ENCODE measurements around the gene MID1.

The MID1 gene

GRCh38 chrX:10571260-10571659 is 49.1 kb downstream of the MID1 start:
- no peak for DNase-seq

DNA sequence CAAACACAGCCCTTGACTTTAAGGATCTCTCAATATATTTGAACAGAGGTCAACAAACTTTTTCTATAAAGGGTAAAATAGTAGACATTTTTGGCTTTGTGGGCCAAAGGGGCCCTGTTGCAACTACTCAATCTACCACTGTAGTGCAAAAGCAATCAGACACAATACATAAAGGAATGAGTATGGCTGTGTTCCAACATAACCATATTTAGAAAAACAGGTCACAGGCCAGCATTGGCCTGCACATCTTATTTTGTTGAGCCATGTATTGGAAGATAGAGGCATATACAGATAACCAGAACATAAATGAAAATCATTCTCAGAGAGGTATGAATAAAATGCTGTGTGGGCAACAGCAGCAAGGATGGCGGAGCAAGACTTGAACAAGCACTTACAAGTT is 49.8 kb downstream of the MID1 start:
- no peak for DNase-seq

DNA sequence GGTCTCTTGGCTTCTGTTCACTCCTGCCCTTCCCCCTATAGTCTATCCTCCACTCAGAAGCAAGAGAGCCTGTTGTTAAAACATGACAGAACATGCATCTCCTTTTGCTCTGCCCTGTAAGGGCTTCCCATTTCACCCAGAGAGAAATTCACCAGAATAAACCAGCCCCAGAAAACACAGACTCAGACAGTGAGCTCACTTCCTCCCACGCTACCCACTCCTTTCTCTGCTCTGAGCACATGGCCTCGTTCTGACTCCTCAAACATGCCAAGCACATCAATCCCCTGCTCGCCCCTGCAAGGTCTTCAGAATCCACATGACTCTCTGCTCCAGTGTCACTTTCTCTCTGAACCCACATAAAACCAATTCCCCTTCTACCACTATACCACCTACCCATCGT is 50.4 kb downstream of the MID1 start:
- no peak for DNase-seq

DNA sequence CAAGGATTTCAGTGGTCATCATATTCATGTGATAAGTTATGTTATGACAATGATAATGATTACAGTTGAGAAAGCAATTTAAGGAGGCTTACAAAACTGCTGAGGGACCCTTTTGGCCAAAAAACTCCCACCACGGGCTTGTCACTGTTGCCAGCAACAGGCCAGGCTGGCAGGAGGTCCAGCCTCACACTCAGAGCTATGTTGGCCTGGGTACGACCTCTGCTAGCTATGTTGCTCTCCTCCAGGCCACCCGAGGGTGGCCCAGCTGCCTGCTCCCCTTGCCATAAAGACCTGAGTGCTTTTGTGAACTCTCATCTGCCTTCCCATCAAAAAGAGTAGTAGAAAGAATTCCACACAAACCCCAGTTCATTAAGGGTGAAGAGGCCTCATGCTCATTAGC is 52.0 kb downstream of the MID1 start:
- no peak for DNase-seq

- DNase-seq, result no peak
Measured at GRCh38 chrX:10567136-10567535, 53.2 kb downstream of the MID1 start.

- no peak for DNase-seq
Measured at GRCh38 chrX:10566716-10567097, 53.7 kb downstream of the MID1 start.

- no peak for DNase-seq
Measured at GRCh38 chrX:10564484-10564883, 55.9 kb downstream of the MID1 start.

GRCh38 chrX:10557166-10557565 is 63.2 kb downstream of the MID1 start:
- DNase-seq, result no peak

- no peak for DNase-seq
Measured at GRCh38 chrX:10556405-10556804, 64.0 kb downstream of the MID1 start.

DNA sequence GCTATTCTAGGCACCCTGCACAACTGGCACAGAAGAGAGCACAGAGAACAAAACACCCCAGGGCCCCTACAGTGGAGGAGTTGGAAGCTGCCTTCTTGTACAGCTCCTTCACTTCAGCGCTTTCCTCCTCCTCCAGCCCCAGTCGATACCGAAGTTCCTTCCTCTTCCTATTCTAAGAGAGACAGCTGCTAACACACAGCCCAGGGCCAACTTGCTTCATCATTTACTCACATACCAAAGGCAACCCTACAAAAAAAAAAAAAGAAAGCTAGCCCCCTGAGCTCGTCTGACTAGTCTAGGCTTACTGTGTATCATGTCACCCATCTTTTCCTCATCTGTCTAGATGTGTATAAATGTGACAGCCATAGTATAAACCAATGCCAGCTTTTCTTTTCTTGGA is 64.5 kb downstream of the MID1 start:
- no peak for DNase-seq

- no peak for DNase-seq
Measured at GRCh38 chrX:10554612-10555270, 65.6 kb downstream of the MID1 start.

DNA sequence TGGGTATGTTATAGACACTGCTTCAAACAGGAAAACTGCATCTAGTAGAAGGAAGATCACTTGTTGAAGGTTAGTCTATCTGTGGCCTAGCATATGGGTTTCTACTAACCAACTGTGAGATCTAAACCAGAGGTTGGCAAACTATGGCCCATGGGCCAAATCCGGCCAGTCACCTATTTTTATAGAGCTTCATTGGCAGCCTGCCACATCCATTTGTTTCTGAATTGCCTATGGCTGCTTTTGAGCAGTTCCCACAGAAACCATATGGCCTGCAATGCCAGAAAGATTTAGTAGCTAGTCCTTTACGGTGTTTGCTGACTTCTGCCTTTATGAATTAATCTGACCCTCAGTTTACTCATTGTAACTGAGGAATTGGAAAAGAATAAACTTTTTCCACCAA is 71.1 kb downstream of the MID1 start:
- no peak for DNase-seq

GRCh38 chrX:10548688-10549087 is 71.7 kb downstream of the MID1 start:
- no peak for DNase-seq

- no peak for DNase-seq
Measured at GRCh38 chrX:10545882-10546281, 74.5 kb downstream of the MID1 start.

DNA sequence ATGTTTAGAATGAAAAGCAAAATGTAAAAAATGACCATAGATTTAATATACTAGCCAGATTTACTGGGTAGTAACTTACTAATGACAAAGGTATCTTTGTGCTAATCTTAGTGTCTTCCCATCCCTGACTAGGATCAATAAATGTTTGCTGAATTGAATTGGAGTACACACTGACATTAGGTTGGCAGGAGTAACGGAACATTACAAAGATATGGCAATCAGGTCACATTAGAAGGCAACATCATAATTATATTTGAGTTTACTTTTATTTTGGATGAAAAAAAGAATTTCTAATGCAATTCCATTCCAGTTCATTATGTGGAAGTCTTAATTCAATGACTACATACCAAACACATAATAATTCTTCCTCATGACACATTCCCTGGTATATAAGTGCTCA is 77.8 kb downstream of the MID1 start:
- DNase-seq, result no peak

GRCh38 chrX:10538831-10539230 is 81.6 kb downstream of the MID1 start:
- DNase-seq, result no peak

DNA sequence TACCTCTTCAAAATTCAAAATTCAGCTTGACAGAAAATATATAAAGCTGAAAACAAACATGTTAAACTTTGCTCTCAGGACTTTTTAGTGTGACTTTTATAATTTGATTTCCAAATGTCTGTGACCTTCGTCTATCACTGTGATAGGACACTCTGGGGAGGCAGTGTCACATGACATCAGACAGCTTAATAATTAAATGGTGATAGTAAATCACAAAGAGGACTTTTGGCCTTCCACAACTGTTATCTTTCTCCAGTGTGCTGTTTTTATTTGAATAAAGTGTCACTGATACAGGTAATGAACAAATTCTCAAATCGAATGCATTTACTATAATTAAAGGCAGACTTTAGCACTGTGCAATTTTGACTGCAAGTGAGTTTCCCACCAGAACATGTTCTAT is 83.1 kb downstream of the MID1 start:
- DNase-seq, result no peak

DNA sequence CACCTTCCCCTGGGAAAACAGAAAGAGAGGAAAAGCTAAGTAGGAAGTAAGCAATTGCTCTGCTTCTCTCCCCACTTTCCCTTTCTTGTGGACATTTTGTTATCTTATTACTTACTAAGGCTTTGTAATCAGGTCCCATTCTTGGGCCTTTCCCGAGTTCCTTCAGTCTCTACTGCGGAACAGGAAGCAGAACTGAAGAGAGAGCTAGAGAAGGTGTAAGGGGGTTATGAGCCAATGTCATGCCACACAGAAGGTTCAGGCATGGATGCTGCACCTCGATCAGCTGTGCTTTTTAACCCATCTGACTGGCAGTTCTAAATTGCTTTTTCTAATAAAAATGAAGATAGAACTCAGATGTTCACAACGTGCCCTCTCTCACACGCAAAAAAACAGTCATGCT is 83.6 kb downstream of the MID1 start:
- DNase-seq, result no peak

DNA sequence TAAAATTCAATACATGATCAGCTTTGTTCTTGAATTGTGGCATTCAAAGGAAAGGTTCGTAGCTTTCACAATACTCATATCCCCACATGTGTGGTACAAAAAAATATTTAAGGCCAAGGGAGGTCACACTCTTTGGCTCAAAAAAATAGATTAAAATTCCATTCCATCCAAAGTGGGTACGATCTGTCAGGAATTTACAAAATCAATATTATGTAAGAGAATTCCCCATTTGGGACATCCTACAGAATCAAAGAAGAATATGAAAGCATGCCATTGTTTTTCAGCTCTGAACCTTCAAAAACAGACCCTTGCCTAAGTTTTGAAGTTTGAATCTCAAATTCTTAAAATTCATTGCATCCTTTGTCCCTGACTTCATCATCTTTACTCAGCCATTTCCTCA is 85.8 kb downstream of the MID1 start:
- no peak for DNase-seq

- DNase-seq, result no peak
Measured at GRCh38 chrX:10533696-10534365, 86.6 kb downstream of the MID1 start.

DNA sequence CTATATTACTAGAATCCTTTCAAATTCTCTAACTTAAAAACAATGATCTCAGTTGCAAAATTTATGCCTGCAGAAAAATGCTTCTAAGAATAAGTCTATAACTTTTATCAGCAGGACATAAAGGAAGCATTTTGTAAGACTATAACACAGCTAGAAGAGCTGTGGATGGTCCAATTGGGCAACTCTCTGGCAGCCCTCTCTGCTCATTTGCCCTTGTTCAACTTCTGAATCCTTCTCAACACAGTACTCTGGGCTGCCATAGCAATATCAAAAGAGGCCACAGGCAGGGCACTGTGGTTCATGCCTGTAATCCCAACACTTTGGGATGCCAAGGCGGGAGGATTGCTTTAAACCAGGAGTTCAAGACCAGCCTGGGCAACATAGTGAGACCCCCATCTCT is 88.5 kb downstream of the MID1 start:
- no peak for DNase-seq

GRCh38 chrX:10529344-10529743 is 91.0 kb downstream of the MID1 start:
- no peak for DNase-seq

GRCh38 chrX:10526451-10526850 is 93.9 kb downstream of the MID1 start:
- DNase-seq, result no peak

- no peak for DNase-seq
Measured at GRCh38 chrX:10525381-10526120, 94.8 kb downstream of the MID1 start.
